GM19328 (cell line): Measurements from ENCODE around the gene COL20A1.

Source experiments
- ATAC-seq: cut with Tn5 transposase; IDR thresholded peaks from one replicate; pipeline ENCODE4 v1.9.1; 2021; ENCODE audit warnings: mild to moderate bottlenecking, moderate library complexity; ENCODE audit not compliant: unreplicated experiment

COL20A1 gene

DNA sequence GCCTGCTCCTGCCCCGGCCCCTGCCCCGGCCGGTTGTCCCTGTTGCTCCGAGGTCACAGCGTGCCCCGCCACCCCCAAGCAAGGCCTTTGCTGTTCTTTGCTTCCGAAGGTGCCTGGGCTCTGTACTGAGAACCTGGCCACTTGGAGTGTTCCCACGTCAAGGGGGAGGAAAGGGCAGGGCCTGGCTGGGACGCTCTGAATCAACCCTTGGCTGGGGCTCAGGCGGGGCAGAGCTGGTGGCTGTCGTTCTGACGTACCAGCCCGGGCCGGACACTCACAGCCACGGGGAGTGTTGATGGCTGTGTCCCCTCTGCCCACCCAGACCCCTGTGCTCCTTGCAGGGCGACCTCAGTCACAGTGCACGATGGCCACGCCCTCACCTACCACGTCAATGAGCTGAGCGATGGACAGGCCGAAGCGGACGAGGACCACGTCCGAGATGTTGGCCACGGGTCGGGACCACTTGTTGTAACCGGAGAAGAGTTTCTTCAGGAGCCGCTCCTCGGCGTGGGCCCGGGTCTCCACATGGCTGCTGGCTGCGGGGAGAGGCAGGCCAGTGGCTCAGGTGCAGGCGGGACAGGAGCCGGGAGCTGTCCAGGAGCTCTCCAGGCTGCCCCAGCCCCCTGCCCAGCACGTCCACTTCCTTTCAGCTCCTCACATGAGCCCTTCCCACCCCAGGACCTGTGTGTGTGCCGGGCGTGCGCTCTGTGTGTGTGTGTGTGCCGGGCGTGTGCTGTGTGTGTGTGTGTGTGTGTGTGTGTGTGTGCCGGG lies 66.4 kb downstream of the COL20A1 start:
- ATAC-seq = no peak

DNA sequence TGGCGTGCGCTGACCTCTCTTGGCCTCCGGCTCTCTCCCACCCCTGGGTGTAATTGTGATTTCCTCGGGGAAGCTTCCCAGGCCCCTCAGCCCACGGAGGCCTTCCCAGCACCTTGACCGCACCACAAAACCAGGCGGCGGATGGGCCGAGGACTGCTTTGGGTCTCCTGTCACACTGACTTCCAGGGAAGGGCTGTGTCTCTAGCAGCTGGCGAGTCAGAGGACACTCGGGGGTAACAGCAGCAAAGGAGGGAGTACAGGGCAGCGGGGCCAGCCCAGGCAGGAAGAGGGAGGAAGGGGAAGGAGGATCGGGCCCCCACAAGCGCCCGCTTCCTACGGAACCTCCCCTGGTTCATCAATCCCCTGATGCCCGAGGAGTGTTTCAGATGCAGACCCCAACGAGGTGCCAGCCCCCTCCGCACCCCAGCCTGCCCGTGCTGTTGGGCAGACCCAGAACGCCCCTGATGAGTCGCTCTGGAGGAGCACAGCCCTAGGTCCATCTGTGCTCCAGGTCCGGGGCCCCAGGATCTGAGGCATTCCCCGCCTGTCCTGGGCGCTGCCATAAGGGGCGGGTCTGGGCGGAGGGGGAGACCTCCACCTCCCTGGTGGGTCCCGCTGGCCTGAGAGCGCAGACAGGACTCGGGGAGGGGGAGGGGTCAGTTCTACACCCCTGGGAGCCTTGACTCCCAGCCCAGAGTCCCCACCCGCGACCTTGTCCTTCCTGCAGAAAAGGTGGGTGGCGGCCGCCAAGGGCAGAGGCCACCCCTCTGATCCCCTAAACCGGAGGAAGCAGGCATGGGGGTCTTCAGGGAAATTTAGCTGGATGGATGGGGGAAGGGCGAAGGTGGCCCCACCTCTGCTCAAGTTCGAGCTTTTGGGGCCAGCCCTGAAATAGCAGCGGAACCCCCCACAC lies 67.2 kb downstream of the COL20A1 start:
- no peak for ATAC-seq

DNA sequence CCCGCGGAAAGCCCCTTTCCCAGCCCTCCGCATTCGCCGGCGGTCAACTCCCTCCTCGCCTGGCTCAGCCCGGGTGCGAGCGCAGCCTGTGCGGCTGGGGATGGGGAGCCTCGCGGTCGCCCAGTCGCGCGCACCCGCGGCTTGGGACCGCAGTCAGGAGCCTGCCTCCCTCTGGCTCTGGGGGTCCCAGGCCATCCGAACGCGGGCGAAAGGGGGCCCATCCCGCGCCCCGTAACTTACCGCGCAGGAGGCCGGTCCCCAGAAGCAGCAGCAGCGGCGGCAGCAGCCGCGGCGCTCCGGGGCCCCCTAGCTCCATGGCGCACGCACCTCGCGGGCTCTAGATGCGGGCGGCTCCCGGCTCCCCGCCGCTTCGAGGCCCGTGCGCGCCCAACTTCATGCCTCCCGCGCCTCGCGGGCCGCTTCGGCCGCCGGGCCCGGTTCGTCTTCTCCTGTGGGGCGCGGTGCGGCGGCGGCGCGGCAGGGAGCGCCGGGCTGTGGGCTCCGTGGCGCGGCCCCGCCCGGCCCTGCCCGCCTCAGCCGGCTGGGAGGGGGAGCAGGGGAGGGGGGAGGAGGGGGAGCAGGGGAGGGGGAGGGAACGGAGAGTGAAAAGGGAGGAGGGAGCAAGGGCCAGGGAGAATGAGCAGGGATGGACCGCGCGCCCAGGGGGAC lies 68.0 kb downstream of the COL20A1 start, which contains the start of gene CHRNA4:
Gene CHRNA4 (minus strand): TSS at position 500 of the 669 bp plus-strand sequence. CDS start 184 bp downstream, at position 316.
- ATAC-seq = no peak

DNA sequence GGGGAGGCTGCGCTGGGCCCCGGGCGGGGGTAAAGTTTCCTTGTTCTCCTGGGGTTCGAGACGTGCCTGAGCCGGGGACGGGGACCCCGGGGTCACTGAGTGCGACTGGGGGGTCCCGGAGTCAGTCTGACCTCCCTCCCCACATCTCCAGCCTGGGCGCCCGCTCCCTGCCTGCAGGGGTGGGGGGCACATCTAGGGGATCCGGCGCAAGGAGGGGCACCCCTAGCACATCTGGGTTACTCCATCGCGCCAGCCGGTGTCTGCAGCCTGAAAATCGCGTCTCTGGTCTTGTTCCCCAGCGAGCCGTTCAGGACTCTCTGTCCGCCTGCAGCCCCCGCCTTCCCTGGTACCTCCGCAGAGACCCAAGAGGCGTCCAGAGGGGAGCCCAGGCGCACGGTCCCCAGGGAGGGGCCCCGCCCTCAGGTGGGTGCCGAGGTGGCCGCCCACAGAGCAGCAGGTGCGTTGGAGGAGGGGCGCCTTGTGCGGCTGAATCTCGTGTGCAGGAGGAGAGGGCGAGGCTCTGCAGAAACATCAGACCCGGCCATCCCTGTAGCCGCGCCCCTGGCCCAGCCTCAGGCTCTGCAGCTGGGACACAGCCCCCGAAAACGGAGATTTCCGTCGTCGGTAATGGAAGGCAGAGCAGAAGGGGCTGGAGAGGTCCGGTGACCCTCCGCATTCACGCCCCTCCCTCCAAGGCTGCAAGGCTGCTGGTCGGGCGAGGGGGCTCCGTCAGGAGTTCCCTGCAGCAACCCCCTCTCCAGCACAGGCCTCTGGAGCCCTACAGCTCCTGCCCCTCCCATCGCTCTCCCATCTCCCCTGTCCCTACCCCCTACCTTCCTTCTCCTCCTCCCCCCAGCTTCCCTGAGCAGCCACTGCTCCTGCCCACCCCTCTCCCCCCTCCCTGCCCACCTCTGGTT lies 68.8 kb downstream of the COL20A1 start:
- no peak for ATAC-seq

DNA sequence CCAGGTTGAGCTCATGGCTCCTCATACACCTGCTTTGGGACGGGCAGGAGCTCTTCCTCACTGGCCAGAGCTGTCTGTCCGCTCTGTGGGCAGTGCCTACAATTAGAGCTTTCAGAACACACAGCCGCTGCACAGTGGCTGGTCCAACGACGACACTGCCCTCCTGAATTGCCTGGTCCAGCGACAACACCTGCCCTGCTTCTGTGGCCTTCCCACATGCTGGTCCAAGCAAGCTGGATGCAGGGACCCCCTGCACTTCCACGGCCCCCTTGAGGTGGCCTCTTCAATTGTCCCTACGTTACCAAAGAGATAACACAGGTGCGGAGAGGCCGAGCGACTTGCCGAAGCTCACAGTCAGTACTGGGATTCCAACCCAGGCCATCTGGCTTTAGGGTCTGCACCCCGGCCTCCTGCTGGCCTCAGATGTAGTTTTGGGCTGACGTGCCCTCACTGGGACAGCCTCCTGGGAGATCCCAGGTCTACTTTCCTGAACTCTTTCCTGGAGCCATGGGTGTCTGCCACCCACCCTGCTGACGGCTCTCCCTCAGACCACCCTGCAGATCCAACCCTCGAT lies 69.5 kb downstream of the COL20A1 start:
- ATAC-seq = no peak

DNA sequence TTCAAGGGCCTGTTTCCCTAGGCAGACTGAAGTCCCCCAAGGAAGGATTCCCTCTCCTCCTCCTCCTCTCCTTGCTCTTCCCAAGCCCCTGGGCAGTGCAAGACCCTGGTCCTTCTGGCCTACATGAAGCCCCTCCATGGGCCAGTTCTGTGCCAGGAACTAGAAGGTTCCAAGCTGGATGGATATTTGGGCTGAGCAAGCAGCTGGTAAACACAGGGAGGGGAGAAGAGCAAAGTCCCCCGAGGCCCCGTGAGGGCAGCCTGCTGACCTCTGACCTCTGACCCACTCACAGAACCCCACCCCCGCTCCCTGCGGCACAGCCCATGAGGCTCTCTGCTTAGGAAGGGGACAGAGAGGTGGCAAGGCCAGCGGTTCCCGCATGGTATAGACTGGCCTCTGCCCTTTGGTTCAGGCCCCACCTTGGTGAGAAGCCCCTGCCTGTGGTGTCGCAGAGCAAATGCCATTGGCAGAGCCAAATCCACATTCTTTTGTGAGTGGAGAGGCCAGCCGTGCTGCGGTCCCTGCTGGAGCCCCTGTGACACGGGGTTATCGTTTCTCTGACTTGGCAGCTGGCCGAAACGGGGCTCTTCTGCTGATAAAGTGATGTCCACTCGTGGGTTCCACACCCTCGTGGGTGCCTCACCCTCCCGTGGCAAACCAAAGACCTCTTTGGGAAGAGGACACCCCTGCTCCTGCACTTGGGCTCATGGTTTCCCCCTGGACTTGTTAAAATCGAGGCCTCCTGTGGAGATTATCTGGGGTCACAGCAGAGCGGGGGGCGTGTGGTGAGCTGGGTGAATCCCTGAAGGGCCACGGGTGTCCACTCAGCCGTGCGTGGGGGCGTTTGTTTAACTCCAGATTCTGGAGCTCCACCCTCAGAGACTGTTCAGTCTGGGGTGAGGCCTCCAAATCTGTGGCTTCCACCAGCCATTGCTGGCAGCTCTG lies 70.3 kb downstream of the COL20A1 start:
- ATAC-seq = no peak

DNA sequence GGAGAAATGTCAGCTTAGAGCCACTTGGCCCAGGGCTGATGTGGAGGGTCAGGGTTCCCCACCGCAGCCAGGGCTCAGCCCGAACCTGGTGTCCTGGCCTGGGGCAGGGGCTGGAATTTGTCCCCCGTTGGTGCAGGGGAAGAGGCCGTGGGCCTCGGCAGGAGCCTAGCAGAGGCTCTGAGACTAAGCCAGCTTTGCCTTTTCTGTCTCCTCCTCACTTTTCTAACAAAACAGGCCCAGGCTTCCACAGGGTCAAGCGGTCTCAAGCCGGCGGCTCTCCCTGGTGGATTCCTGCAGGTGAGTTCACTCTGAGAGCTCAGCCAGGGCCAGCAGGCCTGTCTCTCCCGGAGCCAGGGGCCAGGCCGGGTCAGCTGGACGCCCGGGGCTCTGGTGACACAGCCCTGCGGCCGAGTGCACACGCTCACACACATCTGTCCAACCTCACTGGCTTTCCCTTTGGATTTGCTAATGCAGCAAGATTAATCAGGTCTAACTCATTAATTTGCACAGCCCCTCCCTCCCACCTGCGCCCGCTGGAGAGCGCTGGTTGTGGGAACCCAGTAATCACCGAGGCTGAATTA lies 71.1 kb downstream of the COL20A1 start:
- ATAC-seq = no peak

DNA sequence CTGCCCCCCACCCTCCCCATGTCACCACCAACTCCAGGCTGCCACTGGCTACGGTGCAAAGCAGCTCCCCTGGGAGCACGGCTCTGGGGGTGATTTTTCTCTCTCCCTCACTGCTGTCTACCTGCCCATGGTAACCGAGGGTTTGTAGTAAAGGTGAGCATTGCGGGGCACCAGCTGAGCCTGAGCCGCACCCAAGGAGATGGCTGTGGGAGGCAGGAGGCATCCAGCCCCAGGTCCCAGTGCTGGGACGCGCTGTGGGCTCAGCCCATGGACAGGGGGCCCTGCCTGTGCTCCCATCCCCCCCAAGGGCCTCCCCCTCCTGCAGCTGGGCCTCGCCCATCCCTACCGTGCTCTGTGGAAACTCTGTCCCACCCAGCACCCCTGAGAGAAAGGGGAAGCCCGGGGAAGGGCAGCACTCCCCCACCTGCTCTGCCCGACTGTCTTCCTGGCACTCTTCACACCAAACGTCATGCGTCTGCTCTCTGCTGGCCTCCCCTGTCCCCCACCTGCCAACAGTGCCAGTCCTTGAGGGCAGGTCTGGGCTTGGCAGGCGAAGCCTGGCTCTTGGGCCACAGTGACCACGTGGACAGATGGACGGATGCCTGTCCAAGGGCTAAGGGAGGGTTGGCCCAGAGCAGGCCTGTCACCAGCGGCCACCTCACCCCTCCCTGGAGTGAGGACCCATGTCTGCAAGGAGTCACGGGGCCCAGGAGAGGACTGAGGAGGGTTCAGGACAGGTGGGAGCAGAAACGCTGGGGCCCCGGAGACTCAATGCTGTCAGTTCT lies 72.0 kb downstream of the COL20A1 start:
- ATAC-seq = no peak

DNA sequence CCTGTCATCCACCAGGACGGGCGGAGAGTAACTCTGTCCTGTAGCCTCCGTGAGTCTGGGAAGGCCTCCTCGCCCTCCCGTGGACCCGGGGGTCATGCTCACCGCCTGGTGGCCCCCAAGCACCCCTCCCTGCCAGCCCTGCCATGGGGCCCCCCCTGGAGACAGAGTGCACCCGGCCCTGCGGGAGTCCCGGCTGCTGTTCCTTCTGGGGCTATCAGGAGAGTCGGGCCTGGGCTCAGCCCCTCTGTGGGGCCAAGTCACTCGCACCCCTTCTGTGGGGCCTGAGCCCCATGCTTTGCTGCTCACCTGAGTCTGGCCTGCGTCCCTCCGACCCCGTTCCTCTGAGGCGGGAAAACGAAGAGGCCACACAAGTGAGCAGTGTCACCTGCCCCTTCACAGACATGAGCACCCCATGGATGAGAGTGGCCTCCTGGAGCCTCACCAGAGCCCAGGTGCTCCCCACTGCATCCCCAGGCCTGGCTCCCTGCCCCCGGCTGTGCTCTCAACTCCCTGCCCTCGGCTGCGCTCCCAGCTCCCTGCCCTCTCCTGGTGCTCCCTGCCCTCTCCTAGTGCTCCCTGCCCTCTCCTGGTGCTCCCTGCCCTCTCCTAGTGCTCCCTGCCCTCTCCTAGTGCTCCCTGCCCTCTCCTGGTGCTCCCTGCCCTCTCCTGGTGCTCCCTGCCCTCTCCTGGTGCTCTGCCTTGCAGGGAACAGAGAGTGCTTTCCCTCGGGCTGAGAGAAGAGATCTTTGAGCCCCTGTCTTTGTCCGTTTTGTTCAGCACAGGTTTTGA lies 72.8 kb downstream of the COL20A1 start:
- no peak for ATAC-seq

DNA sequence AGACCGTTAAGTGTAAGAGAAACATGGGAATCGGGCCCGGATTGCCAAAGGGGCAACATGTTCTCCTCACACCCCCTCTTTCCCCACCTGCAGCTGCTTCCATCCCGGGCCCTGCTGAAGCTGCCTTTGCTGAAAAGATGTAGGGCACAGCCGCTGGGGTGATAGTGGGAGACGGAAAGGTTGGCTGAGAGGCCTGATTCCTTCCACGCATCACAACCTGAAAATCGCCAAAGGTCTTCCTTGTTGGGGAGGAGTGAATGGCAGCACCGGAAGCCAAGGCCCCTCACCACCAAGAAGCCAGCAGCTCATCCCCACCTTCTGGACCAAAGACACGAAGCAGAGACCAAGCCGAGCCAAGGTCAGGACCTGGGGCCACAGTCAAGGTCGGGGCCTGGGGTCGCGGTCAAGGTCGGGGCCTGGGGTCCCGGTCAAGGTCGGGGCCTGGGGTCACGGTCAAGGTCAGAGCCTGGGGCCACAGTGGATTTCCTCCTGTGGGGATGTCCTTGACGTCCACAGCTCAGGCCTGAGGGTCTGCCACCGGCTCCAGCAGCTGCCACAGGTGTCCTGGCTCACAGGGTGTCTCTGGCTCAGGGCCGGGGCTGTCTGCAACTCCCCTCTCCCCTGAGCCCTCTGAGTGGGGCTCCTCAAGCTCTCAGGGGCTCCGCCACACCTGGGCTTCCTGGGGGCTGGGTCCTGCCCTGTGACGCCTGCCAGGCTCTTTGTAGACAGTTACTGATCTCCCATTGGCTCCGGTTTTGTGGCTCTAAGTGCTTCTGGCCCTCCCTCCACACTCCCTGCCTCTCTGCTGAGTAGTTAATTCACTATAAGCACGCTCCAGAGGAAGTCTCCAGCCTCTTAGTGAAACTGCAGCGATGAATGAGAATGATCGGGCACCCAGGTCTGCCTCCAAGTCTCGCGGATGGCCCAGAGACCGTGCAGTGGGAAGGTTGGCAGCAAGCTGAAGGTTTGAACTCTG lies 73.7 kb downstream of the COL20A1 start:
- ATAC-seq = no peak

DNA sequence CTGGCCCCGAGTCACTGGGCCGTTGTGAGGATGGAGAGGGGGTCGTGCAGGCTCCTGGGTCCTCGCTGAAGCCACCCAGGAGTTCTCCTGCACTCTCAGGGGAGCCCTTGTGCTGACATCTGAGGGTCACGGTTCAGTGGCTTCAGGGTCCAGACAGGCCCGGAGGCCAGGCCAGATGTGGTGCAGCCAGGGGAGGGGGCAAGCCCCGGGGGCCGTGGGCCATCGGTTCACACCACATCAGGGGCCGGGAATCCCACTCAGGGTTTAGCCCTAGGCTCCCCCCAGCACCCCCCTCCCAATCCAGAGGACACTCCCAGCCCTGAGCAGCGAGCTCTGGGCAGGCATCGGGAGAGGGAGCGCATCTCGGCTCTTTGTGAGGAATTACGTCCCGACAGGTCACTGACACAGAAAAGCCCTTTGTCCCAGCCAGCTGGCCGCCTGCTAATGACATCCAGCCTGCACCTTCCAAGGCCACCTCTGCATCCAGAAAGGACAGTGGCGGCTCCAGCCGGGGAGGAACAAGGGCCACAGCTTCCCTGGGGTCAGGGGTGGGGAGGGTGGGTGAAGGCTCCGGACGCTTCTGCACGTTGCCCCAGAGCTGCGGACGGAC lies 74.6 kb downstream of the COL20A1 start:
- ATAC-seq = no peak

DNA sequence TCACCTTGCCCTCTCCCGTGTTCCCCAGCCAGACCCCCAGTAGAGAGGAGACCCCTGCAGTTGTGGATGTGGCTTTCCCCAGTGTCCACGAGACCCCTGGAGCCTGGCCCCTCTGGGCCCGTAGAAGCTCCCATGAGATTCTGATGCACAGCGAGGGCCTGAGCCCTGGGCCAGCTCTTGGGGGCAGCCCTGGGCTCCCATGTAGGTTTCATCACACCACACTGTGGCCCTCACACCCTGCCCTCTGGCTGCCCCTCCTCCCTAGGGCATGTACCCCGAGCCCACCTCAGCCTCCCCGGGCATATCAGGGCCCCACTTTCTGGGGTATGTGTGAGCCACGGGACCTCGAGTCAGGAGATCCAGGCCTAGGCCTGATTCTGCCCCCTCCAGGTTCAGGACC lies 75.2 kb downstream of the COL20A1 start:
- ATAC-seq = no peak

DNA sequence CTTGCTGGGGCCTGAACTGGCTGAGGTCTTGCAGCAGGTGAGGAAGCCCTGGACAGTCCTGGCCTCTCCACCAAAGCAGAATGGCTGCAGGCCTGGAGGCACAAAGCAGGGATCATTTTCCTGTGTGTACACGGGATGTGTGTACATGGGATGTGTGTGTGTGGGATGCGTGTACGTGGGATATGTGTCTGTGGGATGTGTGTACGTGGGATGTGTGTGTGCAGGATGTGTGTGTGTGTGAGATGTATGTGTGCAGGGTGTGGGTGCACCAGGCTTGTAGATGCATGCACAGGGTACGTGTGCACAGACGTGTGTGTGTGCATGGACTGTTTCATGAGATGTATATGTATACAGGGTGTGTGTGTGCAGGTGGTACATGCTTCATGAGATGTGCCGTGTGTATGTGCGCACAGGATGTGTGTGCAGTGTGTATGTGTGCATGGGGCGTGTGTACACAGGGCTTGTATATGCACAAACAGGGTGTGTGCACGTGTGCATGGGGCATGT lies 76.1 kb downstream of the COL20A1 start:
- no peak for ATAC-seq

DNA sequence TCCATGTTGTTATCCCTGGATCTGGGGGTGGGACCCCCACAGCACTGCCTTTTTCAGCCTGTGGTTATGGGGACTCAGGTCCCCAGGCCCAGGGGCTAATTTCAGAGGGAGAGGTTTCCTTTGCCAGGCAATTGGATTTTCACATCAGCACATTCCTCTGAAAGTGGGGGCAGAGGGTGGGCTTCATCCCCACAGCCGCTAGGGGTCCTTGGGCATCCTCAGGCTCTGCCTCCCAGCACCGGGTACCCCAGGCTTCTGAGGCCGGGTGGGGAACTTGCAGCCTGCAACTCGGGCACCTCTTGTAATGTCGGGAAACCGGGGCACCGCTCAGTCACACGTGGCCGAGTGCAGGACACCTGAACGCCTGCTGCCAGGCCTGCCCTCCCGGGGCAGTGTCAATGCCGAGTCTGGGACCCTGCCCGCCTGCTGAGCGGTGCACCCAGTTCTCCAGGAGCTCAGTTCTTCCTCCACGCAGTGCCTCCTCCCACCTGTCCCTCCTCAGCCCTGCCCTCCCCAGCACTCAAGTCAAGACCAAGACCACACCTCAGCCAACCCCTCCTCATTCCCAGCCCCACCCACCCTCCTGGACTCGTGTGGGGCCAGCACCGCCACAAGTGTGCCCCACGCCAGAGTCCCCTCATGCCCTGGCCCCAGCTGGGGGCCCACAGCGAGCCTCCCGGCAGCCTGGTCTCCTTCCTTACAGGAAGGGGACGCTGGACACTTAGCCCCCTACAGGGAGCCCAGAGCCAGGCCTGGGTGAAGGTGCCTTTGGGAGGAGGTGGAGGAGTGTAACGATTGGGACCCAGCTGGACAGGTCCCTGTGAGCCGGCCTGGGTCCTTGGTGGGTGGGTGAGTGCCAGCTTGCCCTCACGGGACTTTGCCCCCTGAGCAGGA lies 77.0 kb downstream of the COL20A1 start:
- no peak for ATAC-seq
